Keratinocyte (primary cell): ENCODE data around the gene PRICKLE4. TPM values are rescaled to one million over a fixed set of nuclear protein-coding genes. Genes with fewer than 3 reads are reported as not detected.

Source experiments
- DNase-seq: peaks from one replicate; pipeline ENCODE4 v3.0.0-alpha.2; 2011; ENCODE audit warnings: low read depth, missing footprints, low spot score
- FAIRE-seq: peaks from 2 replicates; lab custom pipeline; 2011; peaks lifted over from hg19 to GRCh38; lab: Jason Lieb, UNC
- H2AFZ ChIP-seq: 2 replicates; pipeline ENCODE4 v1.6.0; 2012; ENCODE audit warnings: low read length, control low read depth, inconsistent platforms; ENCODE audit not compliant: control insufficient read depth
- H3K27ac ChIP-seq: 2 replicates; pipeline ENCODE4 v1.5.1; 2011; ENCODE audit warnings: low read length; ENCODE audit not compliant: control insufficient read depth, insufficient read depth
- H3K27me3 ChIP-seq: 3 replicates; pipeline ENCODE4 v1.6.0; 2011; ENCODE audit warnings: low read length; ENCODE audit not compliant: control insufficient read depth, insufficient read depth; ENCODE audit errors: extremely low read depth
- H3K36me3 ChIP-seq, 2 experiments: 2 replicates in 1 of 2; 3 replicates in 1 of 2; pipeline ENCODE4 v1.5.1; 2011; ENCODE audit warnings: low read length in 2 of 2, mild to moderate bottlenecking in 1 of 2; ENCODE audit not compliant: control insufficient read depth in 2 of 2, insufficient read depth in 2 of 2; ENCODE audit errors: extremely low read depth in 1 of 2
- H3K4me1 ChIP-seq: 3 replicates; pipeline ENCODE4 v1.5.1; 2011; ENCODE audit warnings: low read length; ENCODE audit not compliant: control insufficient read depth, insufficient read depth; ENCODE audit errors: extremely low read depth
- H3K4me2 ChIP-seq: 3 replicates; pipeline ENCODE4 v1.6.0; 2011; ENCODE audit warnings: low read depth, low read length; ENCODE audit not compliant: control insufficient read depth, insufficient read depth; ENCODE audit errors: extremely low read depth
- H3K4me3 ChIP-seq, 3 experiments: fragments of 200-600 bp in 1 of 3; sonication (generic) in 1 of 3; 2 replicates in 2 of 3; 3 replicates in 1 of 3; pipeline ENCODE4 v1.5.1; 2011 to 2016; ENCODE audit warnings: low read length in 3 of 3, mild to moderate bottlenecking in 3 of 3, control low read depth in 2 of 3, inconsistent platforms in 1 of 3, low read depth in 1 of 3, mixed read lengths in 1 of 3, mixed run types in 1 of 3, moderate library complexity in 1 of 3; ENCODE audit not compliant: control insufficient read depth in 2 of 3, insufficient read depth in 2 of 3; ENCODE audit errors: extremely low read depth in 1 of 3
- H3K79me2 ChIP-seq: 2 replicates; pipeline ENCODE4 v1.6.0; 2012; ENCODE audit warnings: low read length; ENCODE audit not compliant: control insufficient read depth, insufficient read depth
- H3K9ac ChIP-seq: 3 replicates; pipeline ENCODE4 v1.6.0; 2011; ENCODE audit warnings: low read length; ENCODE audit not compliant: control insufficient read depth, insufficient read depth; ENCODE audit errors: extremely low read depth
- H3K9me1 ChIP-seq: 3 replicates; pipeline ENCODE4 v1.6.0; 2011; ENCODE audit warnings: low read length; ENCODE audit not compliant: control insufficient read depth, insufficient read depth; ENCODE audit errors: extremely low read depth
- H3K9me3 ChIP-seq: 2 replicates; pipeline ENCODE4 v1.5.1; 2012; ENCODE audit warnings: low read depth, low read length; ENCODE audit not compliant: control insufficient read depth
- H4K20me1 ChIP-seq: 3 replicates; pipeline ENCODE4 v1.6.0; 2011; ENCODE audit warnings: low read length; ENCODE audit not compliant: control insufficient read depth, insufficient read depth; ENCODE audit errors: extremely low read depth
- EZH2 ChIP-seq: IDR thresholded peaks from one replicate; pipeline ENCODE4 v1.6.1; 2012; ENCODE audit warnings: inconsistent platforms, mild to moderate bottlenecking, low read length, moderate library complexity
- dilution Hi-C: fragments of 300-500 bp; cut with MboI; formaldehyde crosslinking; loops from one replicate; pipeline ENCODE4 v1.7.0; 2020; ENCODE audit warnings: low sequenced_read_pairs; ENCODE audit not compliant: extremely low pct_ligation_motif_present
- polyA plus RNA-seq, 5 experiments: library from polyadenylated mRNA; depleted of rRNA in 3 of 5; stranded (reverse) in 3 of 5; stranded (forward) in 1 of 5; unstranded in 1 of 5; fragments of >200 nt; gene quantifications; 1 replicate in 1 of 5; 2 replicates in 3 of 5; 3 replicates in 1 of 5; pipeline versions ENCODE4 v1.2.1 to v1.2.3, GENCODE V29; 2011 to 2012; ENCODE audit warnings: missing spikeins in 2 of 5, low read depth in 1 of 5, low replicate concordance in 1 of 5
- TF ChIP-seq, protein P1 (sequence below), 3 experiments: IDR thresholded peaks in 1 of 3; conservative IDR thresholded peaks in 1 of 3; optimal IDR thresholded peaks in 1 of 3; 2 replicates in 2 of 3; 3 replicates in 1 of 3; pipeline versions ENCODE3 to v1.5.1; 2011; ENCODE audit warnings: low read length in 3 of 3, mild to moderate bottlenecking in 3 of 3, moderate library complexity in 2 of 3, control low read depth in 1 of 3, inconsistent platforms in 1 of 3; ENCODE audit not compliant: insufficient read depth in 2 of 3; ENCODE audit errors: extremely low read depth in 1 of 3

Gene PRICKLE4
- polyA plus RNA-seq, 1 donor (not counting 4 experiments of a cell fraction or from before 2014, with no cell fraction given), result 0.13 TPM

DNA sequence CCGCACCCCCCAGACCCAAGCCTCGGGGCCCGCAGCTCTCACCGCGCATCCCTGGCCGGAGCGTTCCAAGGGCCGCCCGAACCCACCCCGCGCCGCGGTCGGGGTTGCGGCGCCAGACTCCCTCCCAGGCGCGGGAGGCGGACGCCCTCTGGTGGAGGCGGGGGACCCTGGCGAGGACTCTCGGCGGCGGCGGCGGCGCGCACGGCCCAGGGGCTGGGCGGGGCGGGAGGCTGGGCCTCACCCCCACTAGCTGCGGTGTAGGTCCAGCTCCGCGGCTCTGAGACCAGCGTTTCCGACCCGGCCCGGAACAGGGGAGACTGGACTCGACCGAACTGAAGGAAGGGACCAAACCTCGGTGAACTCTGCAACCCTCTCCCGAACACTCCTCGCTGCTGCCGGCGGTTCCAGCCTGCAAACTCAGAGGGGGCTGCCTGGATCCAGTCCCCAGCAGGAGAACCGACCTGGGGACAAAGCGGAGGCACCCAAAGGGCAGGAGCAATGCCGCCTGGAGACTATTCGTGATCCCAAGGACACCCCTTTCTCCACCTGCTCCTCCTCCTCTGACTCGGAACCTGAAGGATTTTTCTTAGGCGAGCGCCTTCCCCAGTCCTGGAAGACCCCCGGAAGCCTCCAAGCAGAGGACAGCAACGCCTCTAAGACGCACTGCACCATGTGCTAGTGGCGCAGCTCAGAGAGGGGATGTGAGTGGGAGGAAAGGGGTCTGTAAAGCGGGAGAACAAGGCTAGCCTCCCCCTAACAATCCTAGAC, 6.1 kb downstream of the PRICKLE4 start:
- H2AFZ ChIP-seq, result peak overlapping the region; percentile 85
- peak overlapping the region; percentile 86 to 100 (median 97) for H3K4me3 ChIP-seq
- H3K27me3 ChIP-seq, result no peaks in the 10 kb centered on the region
- no peaks in the 10 kb centered on the region for H3K9me3 ChIP-seq
- peak overlapping the region; percentile 98 for H3K4me2 ChIP-seq
- H3K36me3 ChIP-seq, result peaks cover 12 to 18% of the 10 kb centered on the region in 2 experiments
- H3K27ac ChIP-seq, result peak overlapping the region; percentile 98
- DNase-seq (no peak), FAIRE-seq (no peak)
- H4K20me1 ChIP-seq, result no peaks in the 10 kb centered on the region
- H3K4me1 ChIP-seq, result peaks cover 25% of the 10 kb centered on the region
- H3K9me1 ChIP-seq, result no peaks in the 10 kb centered on the region
- H3K79me2 ChIP-seq, result peaks cover 17% of the 10 kb centered on the region
- TF ChIP-seq EZH2, result no peak
- TF ChIP-seq, protein P1, sequence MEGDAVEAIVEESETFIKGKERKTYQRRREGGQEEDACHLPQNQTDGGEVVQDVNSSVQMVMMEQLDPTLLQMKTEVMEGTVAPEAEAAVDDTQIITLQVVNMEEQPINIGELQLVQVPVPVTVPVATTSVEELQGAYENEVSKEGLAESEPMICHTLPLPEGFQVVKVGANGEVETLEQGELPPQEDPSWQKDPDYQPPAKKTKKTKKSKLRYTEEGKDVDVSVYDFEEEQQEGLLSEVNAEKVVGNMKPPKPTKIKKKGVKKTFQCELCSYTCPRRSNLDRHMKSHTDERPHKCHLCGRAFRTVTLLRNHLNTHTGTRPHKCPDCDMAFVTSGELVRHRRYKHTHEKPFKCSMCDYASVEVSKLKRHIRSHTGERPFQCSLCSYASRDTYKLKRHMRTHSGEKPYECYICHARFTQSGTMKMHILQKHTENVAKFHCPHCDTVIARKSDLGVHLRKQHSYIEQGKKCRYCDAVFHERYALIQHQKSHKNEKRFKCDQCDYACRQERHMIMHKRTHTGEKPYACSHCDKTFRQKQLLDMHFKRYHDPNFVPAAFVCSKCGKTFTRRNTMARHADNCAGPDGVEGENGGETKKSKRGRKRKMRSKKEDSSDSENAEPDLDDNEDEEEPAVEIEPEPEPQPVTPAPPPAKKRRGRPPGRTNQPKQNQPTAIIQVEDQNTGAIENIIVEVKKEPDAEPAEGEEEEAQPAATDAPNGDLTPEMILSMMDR (optimal IDR thresholded peaks at IDR 0.05 in 1 of 3, IDR thresholded peaks at IDR 0.05 in 1 of 3, conservative IDR thresholded peaks at IDR 0.05 in 1 of 3; ENCODE audit: extremely low read depth in 1 of 3, insufficient read depth in 2 of 3, low read length in 3 of 3), result peak in 1 of 3 experiments; percentile 71
- dilution Hi-C loops, result no loop called here
- peak overlapping the region; percentile 100 for H3K9ac ChIP-seq

DNA sequence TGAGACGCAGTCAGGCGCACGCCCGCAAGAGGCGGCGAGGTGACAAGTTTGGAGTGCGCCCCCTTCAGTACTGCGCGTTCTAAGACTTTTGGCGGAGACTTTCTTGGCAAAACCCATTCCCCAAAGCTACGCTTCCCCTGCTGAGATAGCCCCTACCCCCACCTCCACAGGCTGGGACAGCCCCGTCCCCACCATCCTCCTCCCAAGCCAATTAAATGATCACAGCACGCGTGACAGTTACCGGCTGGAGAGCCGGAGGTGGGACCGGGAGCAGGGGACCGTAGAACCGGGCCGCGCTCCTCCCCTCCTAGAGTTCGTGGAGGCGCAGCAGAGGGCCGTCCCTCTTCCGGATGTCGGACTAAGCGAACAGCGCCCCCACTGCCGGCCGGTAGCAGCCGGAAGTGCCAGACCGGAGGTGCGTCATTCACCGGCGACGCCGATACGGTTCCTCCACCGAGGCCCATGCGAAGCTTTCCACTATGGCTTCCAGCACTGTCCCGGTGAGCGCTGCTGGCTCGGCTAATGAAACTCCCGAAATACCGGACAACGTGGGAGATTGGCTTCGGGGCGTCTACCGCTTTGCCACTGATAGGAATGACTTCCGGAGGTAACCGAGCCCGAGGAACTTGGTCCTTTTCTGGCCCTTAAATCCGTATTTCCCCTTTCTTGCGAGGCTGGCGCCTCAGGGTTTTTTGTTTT, 6.8 kb downstream of the PRICKLE4 start, which contains the start of gene TOMM6:
Gene TOMM6 (plus strand): TSS at position 476 of the 699 bp plus-strand sequence. CDS start 4 bp downstream, at position 480.
- peak; percentile 56 for DNase-seq
- Histone ChIP-seq H3K9me3 (no peaks in the 10 kb centered on the region), H3K27ac (peak within 1 kb of the TSS; percentile 98), H3K27me3 (no peaks in the 10 kb centered on the region), H4K20me1 (no peaks in the 10 kb centered on the region), H3K79me2 (peaks cover 17% of the 10 kb centered on the region), H3K9ac (peak within 1 kb of the TSS; percentile 100), H3K36me3 (peaks cover 12 to 18% of the 10 kb centered on the region in 2 experiments), H2AFZ (peak within 1 kb of the TSS; percentile 95), H3K4me3 (peak within 1 kb of the TSS; percentile 86 to 100 (median 97)), H3K9me1 (no peaks in the 10 kb centered on the region), H3K4me2 (peak within 1 kb of the TSS; percentile 98), H3K4me1 (peaks cover 25% of the 10 kb centered on the region)
- FAIRE-seq, result peak; percentile 63
- dilution Hi-C loops, result no loop called here
- TF ChIP-seq EZH2, result no peak
- TF ChIP-seq, protein P1 (optimal IDR thresholded peaks at IDR 0.05 in 1 of 3, IDR thresholded peaks at IDR 0.05 in 1 of 3, conservative IDR thresholded peaks at IDR 0.05 in 1 of 3; ENCODE audit: extremely low read depth in 1 of 3, insufficient read depth in 2 of 3, low read length in 3 of 3), result peak in 2 of 3 experiments; percentile 66 to 93
